Fibroblast of skin of left quadriceps (primary cell): ENCODE data around the gene IL27RA.
A peak's percentile ranks its signal among the peaks of the same experiment; 100 is the strongest.

ENCODE experiments used
- DNase-seq, 2 experiments: peaks; one replicate each; pipeline ENCODE4 v3.0.0-alpha.2; 2013; ENCODE audit warnings: low read depth in 2 of 2

IL27RA gene

GRCh38 chr19:14031719-14032480 lies at the start of gene IL27RA:
Gene IL27RA (plus strand): TSS chr19:14031762. CDS start chr19:14031873, 111 bp downstream.
- peak in 1 of 2 experiments; percentile 26 for DNase-seq

- DNase-seq, result no peak
Observed at GRCh38 chr19:13981988-13982501, 49.5 kb upstream of the IL27RA start.

- no peak for DNase-seq
Observed at GRCh38 chr19:13982773-13983172, 48.8 kb upstream of the IL27RA start.

- DNase-seq, result no peak
Observed at GRCh38 chr19:13983213-13983889, 48.2 kb upstream of the IL27RA start.

GRCh38 chr19:13984186-13984585 lies 47.4 kb upstream of the IL27RA start:
- no peak for DNase-seq

GRCh38 chr19:13984875-13985741 lies 46.5 kb upstream of the IL27RA start:
- DNase-seq, result no peak

GRCh38 chr19:13985771-13986347 lies 45.7 kb upstream of the IL27RA start:
- DNase-seq, result no peak

- peak; percentile 66 to 70 for DNase-seq
Observed at GRCh38 chr19:13986348-13986904, 45.1 kb upstream of the IL27RA start.

GRCh38 chr19:13987101-13987890 lies 44.3 kb upstream of the IL27RA start:
- DNase-seq, result no peak

GRCh38 chr19:13989487-13989886 lies 42.1 kb upstream of the IL27RA start:
- DNase-seq, result no peak

GRCh38 chr19:13990085-13990484 lies 41.5 kb upstream of the IL27RA start:
- DNase-seq, result no peak

GRCh38 chr19:13992025-13992424 lies 39.5 kb upstream of the IL27RA start:
- DNase-seq, result no peak

GRCh38 chr19:13993590-13994300 lies 37.8 kb upstream of the IL27RA start:
- no peak for DNase-seq

GRCh38 chr19:13995017-13995728 lies 36.4 kb upstream of the IL27RA start:
- no peak for DNase-seq

GRCh38 chr19:13995878-13996765 lies 35.4 kb upstream of the IL27RA start:
- no peak for DNase-seq

GRCh38 chr19:13996928-13997630 lies 34.5 kb upstream of the IL27RA start:
- no peak for DNase-seq

GRCh38 chr19:13997631-13997962 lies 34.0 kb upstream of the IL27RA start:
- no peak for DNase-seq

GRCh38 chr19:13998426-13998825 lies 33.1 kb upstream of the IL27RA start:
- no peak for DNase-seq
